ENCODE measurements around the gene N4BP2L2. TPM values are rescaled to one million over a fixed set of nuclear protein-coding genes. Genes with fewer than 3 reads are reported as not detected.
A peak's percentile ranks its signal among the peaks of the same experiment; 100 is the strongest.

N4BP2L2 gene
- total and polyA plus RNA-seq, 7 experiments from 2014 or later = 129 to 358 (median 216) TPM

DNA sequence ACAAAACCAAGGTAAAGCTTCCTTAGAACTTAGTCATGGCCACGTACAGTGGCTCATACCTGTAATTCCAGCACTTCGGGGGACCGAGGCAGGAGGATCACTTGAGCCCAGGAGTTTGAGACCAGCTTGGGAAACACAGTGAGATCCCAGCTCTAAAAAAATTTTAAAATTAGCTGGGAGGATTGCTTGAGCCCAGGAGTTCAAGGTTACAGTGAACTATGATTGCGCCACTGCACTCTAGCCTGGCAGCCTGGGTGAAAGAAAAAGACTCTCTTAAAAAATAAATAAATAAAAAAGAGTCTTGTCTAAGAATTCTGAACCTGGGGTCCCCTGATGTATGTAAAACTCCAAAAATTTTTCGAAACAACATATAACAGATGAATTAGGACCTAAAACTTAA lies 34.9 kb downstream of the N4BP2L2 start:
- DNase-seq (no peak), ATAC-seq (no peak)
- no peaks in the 10 kb centered on the region for H3K9me3 ChIP-seq (ENCODE audit: control insufficient read depth in 2 of 3, low read length in 3 of 3)
- no peak overlapping the region for H3K4me3 ChIP-seq (ENCODE audit: low read length)
- Mint-ChIP-seq H3K36me3 (peaks cover 0 to 24% (median 5%) of the 10 kb centered on the region in 5 donors), H3K9me3 (no peaks in the 10 kb centered on the region), H3K4me1 (peaks cover 0 to 33% (median 11%) of the 10 kb centered on the region in 7 donors), H3K4me3 (no peak overlapping the region), H3K27ac (no peak overlapping the region), H3K27me3 (no peaks in the 10 kb centered on the region)
- intact Hi-C loops (cut with micrococcal nuclease) = no loop called here
- H3K4me1 ChIP-seq (ENCODE audit: control insufficient read depth in 2 of 2, insufficient read depth in 2 of 2, low read length in 2 of 2) = no peaks in the 10 kb centered on the region
- H3K27ac ChIP-seq (ENCODE audit: low read depth, low read length) = no peak overlapping the region
- H3K27me3 ChIP-seq (ENCODE audit: control insufficient read depth in 2 of 2, insufficient read depth in 2 of 2, low read length in 2 of 2) = no peaks in the 10 kb centered on the region
- H3K36me3 ChIP-seq (ENCODE audit: control insufficient read depth in 2 of 3, insufficient read depth in 3 of 3, low read length in 3 of 3) = peaks cover 0 to 2% (median 0%) of the 10 kb centered on the region in 3 experiments
- ChIA-PET POLR2A (interaction anchor here (0.6 kb wide), 1 partner anchor 1037 kb away, joined by 3 read pairs; no protein-coding TSS in a partner anchor), CTCF (interaction anchor here (0.7 kb wide), 1 partner anchor 89 kb away, joined by 3 read pairs; no protein-coding TSS in a partner anchor)

DNA sequence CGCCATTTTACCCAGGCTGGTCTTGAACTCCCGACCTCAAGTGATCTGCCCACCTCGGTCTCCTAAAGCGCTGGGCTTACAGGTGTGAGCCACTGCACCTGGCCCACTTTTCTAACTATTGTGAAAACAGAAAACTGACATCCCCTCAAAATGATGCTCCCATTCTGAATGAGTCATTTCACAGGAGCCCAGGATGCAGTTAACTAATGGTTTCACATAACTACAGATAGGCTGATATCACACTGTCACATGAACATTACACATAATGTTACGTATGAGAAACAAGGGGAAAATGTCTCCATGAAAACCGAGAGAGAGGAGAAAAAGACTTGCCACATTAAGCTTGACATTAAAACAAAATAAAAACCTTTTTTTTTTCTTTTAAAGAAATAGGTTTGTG lies 37.5 kb downstream of the N4BP2L2 start:
- no peaks in the 10 kb centered on the region for H3K27me3 ChIP-seq (ENCODE audit: control insufficient read depth in 2 of 2, insufficient read depth in 2 of 2, low read length in 2 of 2)
- no peak overlapping the region for H3K27ac Mint-ChIP-seq
- no peaks in the 10 kb centered on the region for H3K9me3 ChIP-seq (ENCODE audit: control insufficient read depth in 2 of 3, low read length in 3 of 3)
- CTCF ChIA-PET = no interaction called here
- H3K4me1 ChIP-seq (ENCODE audit: control insufficient read depth in 2 of 2, insufficient read depth in 2 of 2, low read length in 2 of 2) = no peaks in the 10 kb centered on the region
- peaks cover 6 to 48% (median 20%) of the 10 kb centered on the region in 7 donors for H3K4me1 Mint-ChIP-seq
- no peak for DNase-seq
- POLR2A ChIA-PET = no interaction called here
- peaks cover 0 to 25% (median 5%) of the 10 kb centered on the region in 5 donors for H3K36me3 Mint-ChIP-seq
- H3K27me3 Mint-ChIP-seq = no peaks in the 10 kb centered on the region
- no peaks in the 10 kb centered on the region for H3K9me3 Mint-ChIP-seq
- no peaks in the 10 kb centered on the region for H3K36me3 ChIP-seq (ENCODE audit: control insufficient read depth in 2 of 3, insufficient read depth in 3 of 3, low read length in 3 of 3)
- no peak overlapping the region for H3K4me3 Mint-ChIP-seq
- H3K27ac ChIP-seq (ENCODE audit: low read depth, low read length) = no peak overlapping the region
- intact Hi-C loops (cut with micrococcal nuclease) = no loop called here
- ATAC-seq = no peak
- no peak overlapping the region for H3K4me3 ChIP-seq (ENCODE audit: low read length)

DNA sequence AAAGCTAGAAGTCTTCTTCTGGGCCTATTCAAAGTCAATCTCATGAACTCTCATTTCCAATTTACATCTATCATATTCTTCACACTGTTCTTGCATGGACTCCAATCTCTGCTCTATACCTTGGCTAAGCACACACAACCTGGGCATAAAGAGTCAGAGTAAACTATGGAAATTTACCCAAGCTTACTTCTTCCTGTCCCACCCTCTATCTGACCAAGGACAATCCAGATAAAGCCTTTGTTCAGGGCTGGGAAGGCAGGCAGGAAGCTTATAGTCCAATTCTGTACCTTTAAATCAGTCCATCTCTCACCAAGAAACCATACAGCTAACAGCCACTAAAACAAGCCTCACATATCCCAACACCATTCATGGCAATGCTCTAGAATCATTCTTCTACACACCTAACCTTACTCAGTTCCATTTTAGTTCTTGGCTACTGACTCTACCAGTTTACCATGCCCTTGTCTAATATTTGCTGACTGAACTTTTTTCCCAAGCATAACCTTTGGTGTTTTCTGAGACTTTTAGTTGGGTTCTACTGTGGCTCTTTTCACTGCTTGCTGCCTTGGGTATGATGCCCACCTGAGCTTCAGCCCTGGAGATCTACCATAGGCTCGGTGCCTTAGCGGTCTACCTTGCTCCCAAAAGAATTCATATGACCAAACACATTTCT lies 38.9 kb downstream of the N4BP2L2 start:
- Mint-ChIP-seq H3K36me3 (peaks cover 0 to 13% (median 0%) of the 10 kb centered on the region in 5 donors), H3K27me3 (no peaks in the 10 kb centered on the region), H3K9me3 (no peaks in the 10 kb centered on the region), H3K4me1 (peaks cover 6 to 43% (median 22%) of the 10 kb centered on the region in 7 donors), H3K27ac (peak overlapping the region in 1 of 9 donors; percentile 83), H3K4me3 (no peak overlapping the region)
- intact Hi-C loops (cut with micrococcal nuclease) = no loop called here
- no peaks in the 10 kb centered on the region for H3K36me3 ChIP-seq (ENCODE audit: control insufficient read depth in 2 of 3, insufficient read depth in 3 of 3, low read length in 3 of 3)
- H3K9me3 ChIP-seq (ENCODE audit: control insufficient read depth in 2 of 3, low read length in 3 of 3) = no peaks in the 10 kb centered on the region
- ATAC-seq (no peak), DNase-seq (no peak)
- H3K4me3 ChIP-seq (ENCODE audit: low read length) = no peak overlapping the region
- ChIA-PET POLR2A (interaction anchor here (0.7 to 1.2 kb wide), 3 partner anchors 10 to 74 kb away, joined by 3 to 4 read pairs (median 3); no protein-coding TSS in a partner anchor), CTCF (no interaction called here)
- no peaks in the 10 kb centered on the region for H3K27me3 ChIP-seq (ENCODE audit: control insufficient read depth in 2 of 2, insufficient read depth in 2 of 2, low read length in 2 of 2)
- H3K27ac ChIP-seq (ENCODE audit: low read depth, low read length) = no peak overlapping the region
- H3K4me1 ChIP-seq (ENCODE audit: control insufficient read depth in 2 of 2, insufficient read depth in 2 of 2, low read length in 2 of 2) = no peaks in the 10 kb centered on the region

DNA sequence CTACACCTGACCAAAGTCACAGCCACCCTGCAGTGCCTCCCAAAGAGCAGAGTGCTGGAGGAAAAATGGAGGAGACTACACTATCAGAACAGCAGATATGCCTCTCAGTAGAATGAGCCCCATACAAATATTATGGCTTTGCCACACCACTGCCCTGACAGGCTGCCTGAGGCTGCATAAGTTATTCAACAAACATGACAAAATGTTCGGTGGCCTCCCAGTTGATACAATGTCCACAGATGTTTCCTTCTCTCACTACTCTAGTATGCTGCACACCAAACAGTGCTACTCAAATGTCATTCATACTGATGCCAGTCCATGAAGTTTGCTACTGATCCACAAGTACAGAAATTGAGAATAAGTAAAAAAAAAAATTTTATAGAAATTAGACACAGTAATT lies 41.0 kb downstream of the N4BP2L2 start:
- H3K27ac ChIP-seq (ENCODE audit: low read depth, low read length) = no peak overlapping the region
- H3K27ac Mint-ChIP-seq = peak overlapping the region in 1 of 9 donors; percentile 38
- H3K27me3 ChIP-seq (ENCODE audit: control insufficient read depth in 2 of 2, insufficient read depth in 2 of 2, low read length in 2 of 2) = no peaks in the 10 kb centered on the region
- H3K9me3 ChIP-seq (ENCODE audit: control insufficient read depth in 2 of 3, low read length in 3 of 3) = no peaks in the 10 kb centered on the region
- H3K27me3 Mint-ChIP-seq = no peaks in the 10 kb centered on the region
- ChIA-PET POLR2A (no interaction called here), CTCF (interaction anchor here (0.7 kb wide), 1 partner anchor 138 kb away, joined by 3 read pairs; no protein-coding TSS in a partner anchor)
- H3K36me3 ChIP-seq (ENCODE audit: control insufficient read depth in 2 of 3, insufficient read depth in 3 of 3, low read length in 3 of 3) = no peaks in the 10 kb centered on the region
- DNase-seq (no peak), ATAC-seq (no peak)
- no peaks in the 10 kb centered on the region for H3K9me3 Mint-ChIP-seq
- no peak overlapping the region for H3K4me3 ChIP-seq (ENCODE audit: low read length)
- H3K4me3 Mint-ChIP-seq = no peak overlapping the region
- peaks cover 6 to 38% (median 16%) of the 10 kb centered on the region in 7 donors for H3K4me1 Mint-ChIP-seq
- peaks cover 0 to 8% (median 0%) of the 10 kb centered on the region in 5 donors for H3K36me3 Mint-ChIP-seq
- intact Hi-C loops (cut with micrococcal nuclease) = no loop called here
- H3K4me1 ChIP-seq (ENCODE audit: control insufficient read depth in 2 of 2, insufficient read depth in 2 of 2, low read length in 2 of 2) = no peaks in the 10 kb centered on the region

DNA sequence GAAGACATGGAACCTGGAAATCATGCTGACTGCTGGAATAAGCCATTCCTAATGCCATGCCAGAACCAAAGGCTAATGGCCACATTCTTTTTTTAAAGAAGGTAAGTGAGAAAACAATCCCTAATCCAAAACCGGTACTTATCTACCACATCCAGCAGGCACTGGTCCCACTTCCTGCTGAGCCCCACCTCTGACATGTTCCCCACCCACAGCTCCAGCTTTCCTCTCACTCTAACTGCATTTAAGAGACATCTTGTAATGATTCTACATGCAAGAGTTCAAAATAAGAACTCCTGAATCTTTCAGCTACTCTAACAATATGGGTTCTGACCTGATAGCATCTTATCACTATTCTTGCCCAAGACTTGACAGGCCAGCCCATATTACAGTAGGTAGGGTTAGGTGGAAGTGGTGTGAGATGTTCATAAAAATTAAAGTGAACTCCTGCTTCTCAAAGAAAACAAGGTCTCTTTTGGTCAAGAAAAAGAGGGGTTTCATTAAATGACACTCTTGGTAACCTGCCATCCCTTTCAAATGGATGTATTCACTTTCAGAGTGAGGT lies 41.9 kb downstream of the N4BP2L2 start:
- DNase-seq (no peak), ATAC-seq (no peak)
- CTCF ChIA-PET = no interaction called here
- no peaks in the 10 kb centered on the region for H3K4me1 ChIP-seq (ENCODE audit: control insufficient read depth in 2 of 2, insufficient read depth in 2 of 2, low read length in 2 of 2)
- H3K4me1 Mint-ChIP-seq = peaks cover 6 to 35% (median 16%) of the 10 kb centered on the region in 7 donors
- no peak overlapping the region for H3K27ac ChIP-seq (ENCODE audit: low read depth, low read length)
- no peak overlapping the region for H3K4me3 Mint-ChIP-seq
- H3K36me3 ChIP-seq (ENCODE audit: control insufficient read depth in 2 of 3, insufficient read depth in 3 of 3, low read length in 3 of 3) = no peaks in the 10 kb centered on the region
- no peaks in the 10 kb centered on the region for H3K9me3 ChIP-seq (ENCODE audit: control insufficient read depth in 2 of 3, low read length in 3 of 3)
- H3K9me3 Mint-ChIP-seq = no peaks in the 10 kb centered on the region
- peaks cover 0 to 8% (median 0%) of the 10 kb centered on the region in 5 donors for H3K36me3 Mint-ChIP-seq
- intact Hi-C loops (cut with micrococcal nuclease) = no loop called here
- peak overlapping the region in 4 of 9 donors; percentile 3 to 54 (median 31) for H3K27ac Mint-ChIP-seq
- H3K27me3 Mint-ChIP-seq = no peaks in the 10 kb centered on the region
- H3K27me3 ChIP-seq (ENCODE audit: control insufficient read depth in 2 of 2, insufficient read depth in 2 of 2, low read length in 2 of 2) = no peaks in the 10 kb centered on the region
- POLR2A ChIA-PET = no interaction called here
- no peak overlapping the region for H3K4me3 ChIP-seq (ENCODE audit: low read length)

DNA sequence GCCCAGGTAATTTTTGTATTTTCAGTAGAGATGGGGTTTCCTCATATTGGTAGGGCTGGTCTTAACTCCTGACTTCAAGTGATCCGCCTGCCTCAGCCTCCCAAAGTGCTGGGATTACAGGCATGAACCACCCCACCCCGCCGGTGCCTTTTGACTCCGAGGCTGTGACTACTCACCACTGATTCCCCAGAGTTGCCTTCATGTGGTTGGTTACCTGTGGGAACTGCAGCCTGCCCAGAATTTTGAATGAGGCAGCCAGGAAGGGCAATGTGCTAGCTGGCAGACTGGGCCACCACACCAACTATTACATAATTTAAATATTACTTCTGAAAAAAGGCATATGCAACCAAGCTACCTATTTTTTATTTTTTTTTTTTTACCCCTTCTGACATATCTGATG lies 42.8 kb downstream of the N4BP2L2 start:
- DNase-seq (no peak), ATAC-seq (no peak)
- Histone ChIP-seq H3K27me3 (ENCODE audit: control insufficient read depth in 2 of 2, insufficient read depth in 2 of 2, low read length in 2 of 2) (no peaks in the 10 kb centered on the region), H3K4me1 (ENCODE audit: control insufficient read depth in 2 of 2, insufficient read depth in 2 of 2, low read length in 2 of 2) (no peaks in the 10 kb centered on the region), H3K9me3 (ENCODE audit: control insufficient read depth in 2 of 3, low read length in 3 of 3) (no peaks in the 10 kb centered on the region), H3K4me3 (ENCODE audit: low read length) (no peak overlapping the region), H3K36me3 (ENCODE audit: control insufficient read depth in 2 of 3, insufficient read depth in 3 of 3, low read length in 3 of 3) (no peaks in the 10 kb centered on the region), H3K27ac (ENCODE audit: low read depth, low read length) (no peak overlapping the region)
- ChIA-PET POLR2A (no interaction called here), CTCF (interaction anchor here (0.8 kb wide), 1 partner anchor 140 kb away, joined by 3 read pairs; no protein-coding TSS in a partner anchor)
- no peak overlapping the region for H3K4me3 Mint-ChIP-seq
- peaks cover 0 to 6% (median 0%) of the 10 kb centered on the region in 5 donors for H3K36me3 Mint-ChIP-seq
- intact Hi-C loops (cut with micrococcal nuclease) = no loop called here
- no peaks in the 10 kb centered on the region for H3K27me3 Mint-ChIP-seq
- H3K9me3 Mint-ChIP-seq = no peaks in the 10 kb centered on the region
- peaks cover 6 to 35% (median 16%) of the 10 kb centered on the region in 7 donors for H3K4me1 Mint-ChIP-seq
- H3K27ac Mint-ChIP-seq = no peak overlapping the region
